HG02973 (cell line): ENCODE data around the gene PSMA6.

Experiments
- ATAC-seq: cut with Tn5 transposase; IDR thresholded peaks from one replicate; pipeline ENCODE4 v1.9.1; 2021; ENCODE audit warnings: moderate library complexity; ENCODE audit not compliant: unreplicated experiment

PSMA6 gene

DNA sequence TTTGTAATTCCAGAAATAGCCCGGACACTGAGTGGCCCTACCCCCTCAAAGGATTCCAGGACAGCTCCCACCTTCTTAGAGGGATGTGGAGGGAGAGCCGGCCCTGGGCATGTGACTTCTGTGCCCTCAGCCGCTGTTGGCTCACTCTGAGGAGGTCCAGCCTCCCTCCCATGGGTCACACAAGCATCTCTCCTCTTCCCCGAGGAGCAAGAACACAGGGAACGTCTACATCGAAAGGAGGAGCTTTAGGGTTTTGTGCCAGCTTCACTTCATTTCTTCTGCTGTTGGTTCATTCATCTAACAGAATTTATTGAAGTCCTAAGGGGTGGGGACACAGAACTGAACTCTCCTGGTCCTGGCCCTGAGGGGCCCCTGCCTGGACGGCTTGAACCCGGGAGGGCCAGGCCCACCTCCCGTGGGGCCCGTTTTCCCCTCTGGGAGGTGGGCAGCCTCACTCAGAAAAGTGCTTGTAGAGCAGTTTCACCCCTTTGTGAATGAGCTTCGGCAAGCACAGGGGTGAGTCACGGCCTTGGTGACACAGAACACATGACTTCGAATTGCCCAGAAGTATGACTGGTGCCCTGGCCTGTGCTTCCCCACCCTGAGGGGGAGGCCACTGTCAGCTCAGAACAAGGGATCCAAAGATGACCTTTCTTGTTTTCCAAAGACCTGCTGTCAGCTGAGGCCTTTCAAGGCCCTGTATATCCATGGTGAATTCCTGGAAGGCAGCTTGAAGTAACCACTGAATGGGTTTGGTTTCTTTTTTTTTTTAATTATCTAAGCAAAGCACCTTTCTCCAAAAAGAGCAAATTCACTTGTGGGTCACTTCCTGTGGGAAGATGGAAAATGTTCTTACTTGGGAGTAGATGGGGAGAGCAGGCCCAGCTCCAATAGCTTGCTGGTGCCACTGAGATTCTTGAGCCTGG is 73.2 kb downstream of the PSMA6 start:
- no peak for ATAC-seq

DNA sequence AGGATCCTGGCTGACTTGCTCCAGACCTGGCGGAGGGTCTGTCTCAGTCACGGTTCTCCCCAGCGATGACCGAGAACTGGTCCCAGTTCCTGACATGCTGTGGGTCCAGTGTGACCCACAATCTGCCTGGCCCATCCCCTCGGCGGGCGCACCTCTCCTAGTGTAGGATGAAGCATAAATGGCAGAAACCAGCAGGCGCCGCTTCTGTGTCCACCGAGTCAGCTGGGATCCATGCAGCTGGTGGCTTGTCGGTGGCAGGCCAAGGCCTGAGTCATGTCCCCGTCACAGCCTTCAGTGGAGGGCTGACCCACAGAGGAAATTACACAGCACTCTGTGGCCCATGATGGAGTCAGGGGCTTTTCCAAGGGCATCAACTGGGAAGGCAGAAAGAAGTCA is 73.9 kb downstream of the PSMA6 start:
- no peak for ATAC-seq

DNA sequence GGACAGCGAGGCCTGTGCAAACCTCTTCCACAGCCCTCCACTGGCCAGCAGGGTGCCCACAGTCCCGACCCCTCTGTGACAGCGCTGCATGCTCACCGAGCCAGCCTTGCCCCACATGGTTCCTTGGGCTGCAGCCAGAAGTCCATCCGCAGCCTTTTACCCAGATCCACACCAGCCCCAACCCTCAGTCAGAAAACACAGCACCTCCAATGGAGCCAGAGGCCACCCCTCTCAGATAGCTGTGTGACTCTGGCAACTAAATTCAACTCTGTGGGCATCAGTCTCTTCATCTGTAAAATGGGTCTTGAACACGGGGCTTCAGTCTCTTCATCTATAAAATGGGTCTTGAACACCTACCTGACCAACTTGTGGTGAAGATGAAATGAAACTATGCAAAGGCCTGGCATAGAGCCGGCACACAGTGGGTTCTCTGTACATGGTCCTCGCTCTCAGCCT is 74.4 kb downstream of the PSMA6 start:
- no peak for ATAC-seq

DNA sequence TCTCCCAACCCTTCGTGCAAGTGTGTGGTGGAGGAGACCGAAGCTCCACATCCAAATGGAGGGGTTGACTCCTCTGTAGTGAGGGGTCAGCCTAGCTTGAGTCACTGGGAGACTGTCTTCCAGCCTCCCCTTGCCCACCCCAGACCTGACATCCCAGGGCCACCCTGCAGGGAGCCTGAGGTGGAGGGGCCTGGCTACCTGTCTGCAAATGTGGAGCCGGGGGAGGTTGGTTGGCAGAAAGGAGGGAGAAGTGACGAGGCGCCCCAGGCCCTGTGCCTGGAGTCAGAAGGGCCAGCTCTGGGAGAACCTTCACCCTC is 74.8 kb downstream of the PSMA6 start:
- ATAC-seq = no peak
